OCI-LY1 (cell line): ENCODE measurements around the gene WRNIP1.

ENCODE experiments used
- CTCF ChIP-seq: fragments of 200-600 bp; sonication (generic), shearing (Covaris generic); IDR thresholded peaks from 2 replicates; pipeline ENCODE4 v1.5.1; 2017; ENCODE audit warnings: mild to moderate bottlenecking, antibody characterized with exemption, low read length, moderate library complexity, mixed read lengths
- EZH2 ChIP-seq: fragments of 200-600 bp; sonication (generic), shearing (Covaris generic); IDR thresholded peaks from 2 replicates; pipeline ENCODE4 v1.8.0; 2017; ENCODE audit warnings: borderline replicate concordance, mixed run types, mild to moderate bottlenecking, antibody characterized with exemption, low read length, moderate library complexity, mixed read lengths

DNA sequence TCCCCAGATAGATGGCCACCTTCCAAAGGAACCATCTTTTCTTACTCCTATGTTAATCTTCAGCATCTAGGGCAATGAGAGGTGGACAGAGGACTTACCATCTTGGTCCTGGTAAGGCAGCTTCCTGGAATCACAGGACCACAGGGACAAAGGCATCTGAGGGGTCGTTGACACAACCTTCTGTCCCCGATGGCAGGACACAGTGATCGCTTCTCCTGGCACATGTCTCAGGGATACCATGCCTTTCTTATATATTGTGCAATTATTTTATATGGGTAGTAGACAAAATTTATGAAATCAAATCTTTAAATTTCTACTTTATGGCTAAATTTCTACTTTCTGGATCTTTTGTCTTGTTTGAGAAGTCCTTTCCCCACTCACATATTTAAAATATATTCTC is 56.4 kb downstream of the WRNIP1 start:
- no peak for TF ChIP-seq CTCF
- TF ChIP-seq EZH2: no peak
